H1 (cell line): ENCODE measurements around the gene UBN2. TPM values are rescaled to one million over a fixed set of nuclear protein-coding genes. Genes with fewer than 3 reads are reported as not detected.

ENCODE experiments used
- CBX5 ChIP-seq: fragments of 300-800, 300-1000 bp; sonication (generic); IDR thresholded peaks from 2 replicates; pipeline ENCODE4 v1.7.1; 2016; ENCODE audit warnings: antibody characterized with exemption, low read length, low read depth
- CHD2 ChIP-seq: IDR thresholded peaks from 2 replicates; pipeline ENCODE4 v1.6.1; 2012; ENCODE audit warnings: low read length, improper control_type of control experiment
- CREB1 ChIP-seq: IDR thresholded peaks from 2 replicates; pipeline ENCODE4 v1.6.1; 2012; ENCODE audit warnings: inconsistent platforms
- EGR1 ChIP-seq: IDR thresholded peaks from 2 replicates; pipeline ENCODE4 v1.6.1; 2011; ENCODE audit warnings: low read depth, low read length, borderline replicate concordance
- EP300 ChIP-seq, 2 experiments: IDR thresholded peaks; 1 replicate in 1 of 2; 2 replicates in 1 of 2; pipeline ENCODE4 v1.6.1; 2011 to 2012; ENCODE audit warnings: low read depth in 2 of 2, low read length in 2 of 2, mild to moderate bottlenecking in 2 of 2, borderline replicate concordance in 1 of 2, inconsistent platforms in 1 of 2, moderate library complexity in 1 of 2
- EZH2 ChIP-seq: fragments of 200-600 bp; sonication (generic); IDR thresholded peaks from 2 replicates; pipeline ENCODE4 v1.7.1; 2012; ENCODE audit warnings: low read depth, mild to moderate bottlenecking, moderate library complexity, low read length, inconsistent platforms; ENCODE audit not compliant: severe bottlenecking
- GTF2F1 ChIP-seq: IDR thresholded peaks from 2 replicates; pipeline ENCODE4 v1.6.1; 2012; ENCODE audit warnings: low read depth, low read length, improper control_type of control experiment, borderline replicate concordance
- JUN ChIP-seq: IDR thresholded peaks from 2 replicates; pipeline ENCODE4 v1.6.1; 2011; ENCODE audit warnings: low read depth, mild to moderate bottlenecking, improper control_type of control experiment, low read length
- JUND ChIP-seq: IDR thresholded peaks from 2 replicates; pipeline ENCODE4 v1.6.1; 2011; ENCODE audit warnings: mild to moderate bottlenecking, improper control_type of control experiment, low read length
- KDM1A ChIP-seq: fragments of 200-600, 300-600 bp; sonication (generic); IDR thresholded peaks from 2 replicates; pipeline ENCODE4 v1.7.1; 2016; ENCODE audit warnings: mild to moderate bottlenecking, low read length, borderline replicate concordance
- NRF1 ChIP-seq: IDR thresholded peaks from 2 replicates; pipeline ENCODE4 v1.6.1; 2011; ENCODE audit warnings: mild to moderate bottlenecking, low read depth, low read length, improper control_type of control experiment
- PHF8 ChIP-seq: fragments of 200-600 bp; sonication (generic); conservative IDR thresholded peaks from 2 replicates; pipeline ENCODE4 v1.7.1; 2012; ENCODE audit warnings: low read depth, mild to moderate bottlenecking, inconsistent platforms, low read length, moderate library complexity
- RXRA ChIP-seq: IDR thresholded peaks from 2 replicates; pipeline ENCODE4 v1.6.1; 2011; ENCODE audit warnings: low read depth, mild to moderate bottlenecking, low read length, moderate library complexity; ENCODE audit not compliant: insufficient read depth
- TEAD4 ChIP-seq: IDR thresholded peaks from 2 replicates; pipeline ENCODE4 v1.6.1; 2012; ENCODE audit warnings: low read depth, low read length, inconsistent platforms, mixed read lengths
- polyA plus RNA-seq, 7 experiments: library from polyadenylated mRNA; depleted of rRNA in 3 of 7; stranded (reverse) in 5 of 7; unstranded in 2 of 7; fragments of >200 nt in 5 of 7; fragments of 200-250 nt in 2 of 7; gene quantifications; 1 replicate in 5 of 7; 2 replicates in 1 of 7; 4 replicates in 1 of 7; pipeline versions ENCODE4 v1.2.1 to v1.2.3, GENCODE V29; 2011 to 2013; ENCODE audit warnings: missing spikeins in 2 of 7, mixed read lengths in 2 of 7
- total RNA-seq: library from RNA; stranded (reverse); fragmentation: NEBNext Ultra II Directional; extraction: Animal tissue kit (Norgen Biotek cat#: 25700); gene quantifications from 2 replicates; pipeline ENCODE4 v1.2.1, GENCODE V29; 2021
- TF ChIP-seq, protein P1 (sequence below): IDR thresholded peaks from 2 replicates; pipeline ENCODE4 v1.6.1; 2012; ENCODE audit warnings: low read length, inconsistent platforms

UBN2 gene
- total and polyA plus RNA-seq, 2 of the 8 experiments (the other 6 are each of a cell fraction or from before 2014, with no cell fraction given), result 4.1 to 39.6 TPM

DNA sequence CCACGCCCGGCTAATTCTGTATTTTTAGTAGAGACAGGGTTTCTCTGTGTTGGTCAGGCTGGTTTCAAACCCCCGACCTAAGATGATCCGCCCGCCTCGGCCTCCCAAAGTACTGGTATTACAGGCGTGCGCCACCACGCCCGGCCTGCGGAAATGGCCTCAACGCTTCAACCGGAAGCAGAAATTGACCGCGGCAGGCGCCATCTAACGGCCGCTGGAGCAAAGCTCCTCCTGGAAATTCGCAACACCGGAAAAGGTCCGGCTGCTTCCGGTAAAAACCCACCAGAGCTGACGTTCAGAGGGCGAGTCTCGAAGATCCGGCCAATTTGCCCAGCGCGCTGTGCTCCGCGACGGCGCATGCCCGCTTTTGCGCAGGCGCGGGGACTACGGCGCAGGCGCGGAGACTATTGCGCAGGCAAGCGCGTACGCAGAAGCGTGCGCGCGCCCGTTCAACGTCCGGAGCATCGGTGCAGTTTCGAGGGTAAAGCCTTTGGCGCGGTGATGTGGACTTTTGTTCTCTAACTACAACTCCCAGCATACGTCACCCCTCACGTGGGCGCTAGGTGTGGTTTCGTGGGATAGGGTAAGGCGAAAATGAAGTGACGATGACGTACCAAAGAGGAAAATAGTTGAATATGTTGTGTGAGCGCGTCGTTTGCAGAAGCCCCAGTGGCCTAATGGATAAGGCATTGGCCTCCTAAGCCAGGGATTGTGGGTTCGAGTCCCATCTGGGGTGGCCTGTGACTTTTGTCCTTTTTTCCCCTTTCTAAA, 109.2 kb downstream of the UBN2 start (continued):
- TF ChIP-seq TEAD4, result peak; percentile 64; the same call in 1 of the 2 replicates
- TF ChIP-seq EZH2, result no peak
- no peak; the same call in 1 of the 2 replicates for TF ChIP-seq PHF8
- TF ChIP-seq NRF1, result peak; percentile 88
- peak; percentile 94 for TF ChIP-seq CREB1
- TF ChIP-seq CHD2, result no peak
- no peak for TF ChIP-seq CBX5
- TF ChIP-seq EGR1, result peak; percentile 86
- peak; percentile 89 for TF ChIP-seq KDM1A
- no peak for TF ChIP-seq GTF2F1
- TF ChIP-seq RXRA, result no peak
- peak; percentile 80 for TF ChIP-seq JUND
- TF ChIP-seq, protein P1, sequence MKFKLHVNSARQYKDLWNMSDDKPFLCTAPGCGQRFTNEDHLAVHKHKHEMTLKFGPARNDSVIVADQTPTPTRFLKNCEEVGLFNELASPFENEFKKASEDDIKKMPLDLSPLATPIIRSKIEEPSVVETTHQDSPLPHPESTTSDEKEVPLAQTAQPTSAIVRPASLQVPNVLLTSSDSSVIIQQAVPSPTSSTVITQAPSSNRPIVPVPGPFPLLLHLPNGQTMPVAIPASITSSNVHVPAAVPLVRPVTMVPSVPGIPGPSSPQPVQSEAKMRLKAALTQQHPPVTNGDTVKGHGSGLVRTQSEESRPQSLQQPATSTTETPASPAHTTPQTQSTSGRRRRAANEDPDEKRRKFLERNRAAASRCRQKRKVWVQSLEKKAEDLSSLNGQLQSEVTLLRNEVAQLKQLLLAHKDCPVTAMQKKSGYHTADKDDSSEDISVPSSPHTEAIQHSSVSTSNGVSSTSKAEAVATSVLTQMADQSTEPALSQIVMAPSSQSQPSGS, result peak; percentile 99
- TF ChIP-seq JUN, result no peak
- peak in 1 of 2 experiments; percentile 75; a peak in 2 of 3 replicates for TF ChIP-seq EP300 (IDR thresholded peaks at IDR 0.05; ENCODE audit: borderline replicate concordance in 1 of 2, low read depth in 2 of 2, low read length in 2 of 2)
